ENCODE results near the gene KLK1.
A peak's percentile ranks its signal among the peaks of the same experiment; 100 is the strongest.
"Not testable (repeated sequence)": the region's sequence is repeated elsewhere in the genome, so short reads cannot be mapped to it uniquely, and the experiment has no call there.

The KLK1 gene

GRCh38 chr19:50785329-50785728, 38.3 kb downstream of the KLK1 start:
- Histone ChIP-seq H3K4me2 (ENCODE audit: low read length) (no peak overlapping the region), H2AFZ (ENCODE audit: low read depth, low read length) (no peak overlapping the region), H3K4me1 (ENCODE audit: low read length) (no peaks in the 10 kb centered on the region; the same call in 1 of the 2 replicates), H3K9ac (ENCODE audit: low read length) (no peak overlapping the region), H3K9me3 (ENCODE audit: insufficient read depth, low read length) (no peaks in the 10 kb centered on the region), H3K36me3 (replicated peaks; ENCODE audit: low read depth, low read length) (no peaks in the 10 kb centered on the region), H3K79me2 (ENCODE audit: low read length) (no peaks in the 10 kb centered on the region), H3K4me3 (ENCODE audit: low read length) (no peak overlapping the region), H3K27me3 (ENCODE audit: low read depth, low read length) (peaks cover 5% of the 10 kb centered on the region; the same call in 1 of the 2 replicates), H4K20me1 (ENCODE audit: insufficient read depth, low read length) (no peaks in the 10 kb centered on the region), H3K27ac (ENCODE audit: low read length) (no peak overlapping the region)
- TF ChIP-seq EZH2phosphoT487 (IDR thresholded peaks at IDR 0.05; ENCODE audit: low read depth) (no peak), CTCF (IDR thresholded peaks at IDR 0.05; ENCODE audit: low read depth, low read length) (no peak)

- H3K9ac ChIP-seq (ENCODE audit: low read length), result no peak overlapping the region
- no peak for TF ChIP-seq CTCF (IDR thresholded peaks at IDR 0.05; ENCODE audit: low read depth, low read length)
- no peak for TF ChIP-seq EZH2phosphoT487 (IDR thresholded peaks at IDR 0.05; ENCODE audit: low read depth)
Observed at GRCh38 chr19:50784710-50785109, 38.9 kb downstream of the KLK1 start.

GRCh38 chr19:50783848-50784152, 39.8 kb downstream of the KLK1 start:
- H3K9ac ChIP-seq (ENCODE audit: low read length); H3K4me1 ChIP-seq (ENCODE audit: low read length); H3K36me3 ChIP-seq (replicated peaks; ENCODE audit: low read depth, low read length); H2AFZ ChIP-seq (ENCODE audit: low read depth, low read length); H3K27me3 ChIP-seq (ENCODE audit: low read depth, low read length); H3K9me3 ChIP-seq (ENCODE audit: insufficient read depth, low read length); H3K4me3 ChIP-seq (ENCODE audit: low read length); H3K27ac ChIP-seq (ENCODE audit: low read length); H3K79me2 ChIP-seq (ENCODE audit: low read length); H4K20me1 ChIP-seq (ENCODE audit: insufficient read depth, low read length): not testable (repeated sequence)
- peak overlapping the region; percentile 37 for H3K4me2 ChIP-seq (ENCODE audit: low read length)

More at GRCh38 chr19:50784710-50785109, 38.9 kb downstream of the KLK1 start:
- Histone ChIP-seq H3K27me3 (ENCODE audit: low read depth, low read length) (peaks cover 5% of the 10 kb centered on the region; the same call in 1 of the 2 replicates), H3K4me1 (ENCODE audit: low read length) (no peaks in the 10 kb centered on the region; the same call in 1 of the 2 replicates), H3K36me3 (replicated peaks; ENCODE audit: low read depth, low read length) (no peaks in the 10 kb centered on the region), H3K27ac (ENCODE audit: low read length) (no peak overlapping the region), H4K20me1 (ENCODE audit: insufficient read depth, low read length) (no peaks in the 10 kb centered on the region), H3K79me2 (ENCODE audit: low read length) (no peaks in the 10 kb centered on the region), H3K4me2 (ENCODE audit: low read length) (no peak overlapping the region), H3K9me3 (ENCODE audit: insufficient read depth, low read length) (no peaks in the 10 kb centered on the region), H3K4me3 (ENCODE audit: low read length) (no peak overlapping the region), H2AFZ (ENCODE audit: low read depth, low read length) (no peak overlapping the region)

- Histone ChIP-seq H3K36me3 (replicated peaks; ENCODE audit: low read depth, low read length) (no peaks in the 10 kb centered on the region), H3K4me3 (ENCODE audit: low read length) (no peak overlapping the region), H3K4me2 (ENCODE audit: low read length) (no peak overlapping the region), H3K9me3 (ENCODE audit: insufficient read depth, low read length) (no peaks in the 10 kb centered on the region), H4K20me1 (ENCODE audit: insufficient read depth, low read length) (no peaks in the 10 kb centered on the region), H3K9ac (ENCODE audit: low read length) (no peak overlapping the region), H2AFZ (ENCODE audit: low read depth, low read length) (no peak overlapping the region), H3K27me3 (ENCODE audit: low read depth, low read length) (peaks cover 9% of the 10 kb centered on the region; the same call in 1 of the 2 replicates), H3K4me1 (ENCODE audit: low read length) (no peaks in the 10 kb centered on the region; the same call in 1 of the 2 replicates), H3K79me2 (ENCODE audit: low read length) (no peaks in the 10 kb centered on the region), H3K27ac (ENCODE audit: low read length) (no peak overlapping the region)
- TF ChIP-seq EZH2phosphoT487 (IDR thresholded peaks at IDR 0.05; ENCODE audit: low read depth) (no peak), CTCF (IDR thresholded peaks at IDR 0.05; ENCODE audit: low read depth, low read length) (no peak)
Observed at GRCh38 chr19:50780753-50781435, 42.7 kb downstream of the KLK1 start.
